Measurements from ENCODE around the gene TMUB2.

- TF ChIP-seq CTCF (IDR thresholded peaks at IDR 0.05) (no peak), POLR2A (IDR thresholded peaks at IDR 0.05) (no peak)
Measured at GRCh38 chr17:44170499-44171201, 16.1 kb upstream of the TMUB2 start, which contains the start of gene ASB16.
